ENCODE data around the gene CCDC40.

- no peak for TF ChIP-seq SIN3A (IDR thresholded peaks at IDR 0.05; ENCODE audit: borderline replicate concordance, insufficient read depth, low read length)
- TF ChIP-seq POLR2AphosphoS5 (IDR thresholded peaks at IDR 0.05; ENCODE audit: low read depth, low read length) = no peak
- no peak for TF ChIP-seq TAF1 (IDR thresholded peaks at IDR 0.05; ENCODE audit: borderline replicate concordance, insufficient read depth, low read length)
Observed at GRCh38 chr17:80122026-80122575, 85.7 kb downstream of the CCDC40 start.

Data from PFSK-1 (cell line).